GM21390 (cell line): Measurements from ENCODE around the gene APOBEC2.
"Not testable (repeated sequence)": the region's sequence is repeated elsewhere in the genome, so short reads cannot be mapped to it uniquely, and the experiment has no call there.

Source experiments
- ATAC-seq: cut with Tn5 transposase; IDR thresholded peaks from one replicate; pipeline ENCODE4 v1.9.1; 2021; ENCODE audit not compliant: unreplicated experiment

Gene APOBEC2

DNA sequence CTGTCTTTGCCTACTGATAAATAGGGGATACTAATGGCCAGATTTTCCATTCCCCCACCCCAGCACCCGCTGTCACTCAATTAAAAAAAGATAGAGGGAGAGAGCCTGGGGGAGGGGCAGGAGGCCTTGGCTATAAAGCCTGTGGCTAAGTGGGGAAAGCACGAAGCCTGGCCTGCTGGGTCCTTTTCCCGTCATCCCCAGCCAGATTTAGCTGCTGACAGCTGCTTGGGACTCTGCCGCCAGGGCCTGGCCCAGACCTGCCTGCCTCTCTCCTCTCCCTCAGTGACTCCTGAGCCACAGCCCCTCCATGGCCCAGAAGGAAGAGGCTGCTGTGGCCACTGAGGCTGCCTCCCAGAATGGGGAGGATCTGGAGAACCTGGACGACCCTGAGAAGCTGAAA is at the start of gene APOBEC2:
Gene APOBEC2, plus strand, starts transcription at position 162 of the 400 bp plus-strand sequence. Its CDS starts 146 bp downstream, at position 308.
- ATAC-seq = no peak

DNA sequence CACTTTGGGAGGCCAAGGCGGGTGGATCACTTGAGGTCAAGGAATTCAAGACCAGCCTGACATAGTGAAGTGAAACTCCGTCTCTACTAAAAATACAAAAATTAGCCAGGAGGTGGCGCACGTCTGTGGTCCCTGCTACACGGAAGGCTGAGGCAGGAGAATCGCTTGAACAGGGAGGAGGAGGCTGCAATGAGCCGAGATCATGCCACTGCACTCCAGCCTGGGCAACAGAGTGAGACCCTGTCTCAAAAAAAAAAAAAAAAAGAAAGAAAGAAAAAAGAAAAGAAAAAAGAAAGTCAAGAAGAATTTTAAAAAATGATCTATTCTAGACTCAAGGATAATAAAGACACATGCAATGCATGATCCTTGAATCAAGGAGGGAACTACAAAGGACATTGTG is 46.8 kb upstream of the APOBEC2 start:
- not testable (repeated sequence) for ATAC-seq

DNA sequence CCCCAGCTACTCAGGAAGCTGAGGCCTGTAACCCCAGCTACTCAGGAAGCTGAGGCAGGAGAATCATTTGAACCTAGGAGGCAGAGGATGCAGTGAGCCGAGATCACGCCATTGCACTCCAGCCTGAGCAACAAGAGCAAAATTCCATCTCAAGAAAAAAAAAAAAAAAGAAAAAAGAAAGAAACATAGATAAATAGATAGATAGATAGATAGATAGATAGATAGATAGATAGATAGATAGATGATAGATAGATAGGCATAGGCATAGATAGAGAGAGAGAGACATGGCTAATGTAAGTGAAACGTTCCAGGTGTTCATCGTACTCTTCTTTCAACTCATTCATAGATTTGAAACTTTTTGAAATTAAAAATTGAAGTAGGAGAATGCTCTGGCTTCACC is 46.0 kb upstream of the APOBEC2 start:
- ATAC-seq = not testable (repeated sequence)

DNA sequence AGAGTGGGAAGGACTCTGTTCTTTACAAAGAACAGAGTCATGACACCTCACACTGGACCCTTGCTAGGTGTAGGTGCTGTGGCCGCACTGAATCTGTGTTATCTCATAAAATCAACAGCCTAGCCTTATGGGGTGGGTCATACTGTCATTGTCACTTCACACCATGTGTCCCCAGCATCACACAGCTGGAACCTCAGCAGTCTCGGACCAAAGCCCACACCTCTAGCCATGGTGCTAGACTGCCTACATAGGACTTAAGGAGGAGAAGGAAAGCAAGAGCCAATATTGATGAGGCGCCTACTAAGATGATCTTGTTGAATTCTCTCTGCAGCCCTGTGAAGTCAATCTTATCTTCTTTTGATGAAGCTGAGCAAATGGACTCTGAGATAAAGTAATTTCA is 45.0 kb upstream of the APOBEC2 start:
- no peak for ATAC-seq

DNA sequence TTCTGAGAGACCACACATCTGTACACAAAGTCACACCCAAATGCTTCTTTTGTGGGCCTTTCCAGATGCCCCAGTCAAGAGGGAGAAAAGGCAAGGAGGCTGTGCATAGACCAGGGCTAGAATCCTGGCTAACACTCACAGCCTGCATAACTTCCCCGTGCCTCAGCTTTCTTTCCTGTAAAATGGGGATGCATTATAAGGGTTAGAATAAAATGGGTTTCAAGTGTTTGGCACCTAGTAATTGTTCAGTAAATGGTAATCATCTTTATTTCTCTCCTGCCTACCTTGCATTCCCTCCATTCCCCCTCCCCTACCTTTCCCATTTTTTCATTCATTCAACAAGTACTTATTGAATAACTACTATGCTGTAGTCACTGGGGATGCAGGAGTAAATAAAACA is 43.3 kb upstream of the APOBEC2 start:
- ATAC-seq = no peak

DNA sequence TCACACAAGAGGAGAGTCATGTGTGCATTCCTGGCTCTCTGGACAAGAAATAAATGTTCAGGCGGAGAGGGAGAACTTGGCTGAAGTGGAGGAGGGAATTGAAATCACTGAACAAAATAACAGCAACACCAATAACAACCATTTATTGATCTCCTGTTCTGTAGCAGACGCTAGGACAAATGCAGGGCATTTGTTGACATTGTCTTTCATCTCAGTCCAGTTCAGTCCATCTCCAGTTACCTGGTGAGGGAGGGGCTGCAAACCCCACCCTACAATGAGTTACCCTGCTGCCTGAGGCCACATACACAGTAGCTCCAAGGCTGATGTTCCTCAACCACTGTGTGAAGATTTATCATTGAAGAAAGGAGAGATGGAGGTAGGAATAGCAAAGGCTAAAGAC is 41.3 kb upstream of the APOBEC2 start:
- no peak for ATAC-seq

DNA sequence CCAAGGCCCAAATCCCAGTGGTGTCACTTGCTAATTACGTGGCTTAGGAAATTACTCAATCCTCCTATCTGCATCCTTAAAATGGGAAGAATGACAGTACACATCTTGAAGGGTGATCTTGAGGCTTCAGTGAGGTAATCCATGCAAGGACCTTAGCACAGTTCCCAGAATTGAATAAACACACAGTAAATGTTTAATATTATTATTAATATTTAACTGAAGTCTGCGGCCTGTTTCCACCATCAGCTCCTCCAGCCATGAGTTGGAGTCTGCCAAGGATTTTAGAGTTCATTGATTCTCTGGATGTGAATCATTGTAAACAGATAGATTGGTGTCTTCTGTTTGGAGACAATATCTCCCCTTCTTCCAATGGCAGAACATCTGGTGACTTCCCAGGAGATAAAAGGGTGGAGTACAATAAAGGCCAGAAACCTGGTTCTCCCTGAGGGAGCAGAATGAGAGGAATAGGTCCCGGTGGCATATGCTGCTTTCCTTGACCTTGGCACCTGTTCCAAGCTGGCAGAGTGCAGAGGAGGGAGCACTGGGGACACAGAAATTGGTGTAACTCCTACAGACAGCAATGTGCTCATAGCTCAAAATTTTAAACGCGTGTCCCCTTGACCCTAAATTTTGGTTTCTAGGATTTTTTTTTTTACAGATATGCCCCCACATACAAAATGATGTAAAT is 39.4 kb upstream of the APOBEC2 start:
- ATAC-seq = no peak

DNA sequence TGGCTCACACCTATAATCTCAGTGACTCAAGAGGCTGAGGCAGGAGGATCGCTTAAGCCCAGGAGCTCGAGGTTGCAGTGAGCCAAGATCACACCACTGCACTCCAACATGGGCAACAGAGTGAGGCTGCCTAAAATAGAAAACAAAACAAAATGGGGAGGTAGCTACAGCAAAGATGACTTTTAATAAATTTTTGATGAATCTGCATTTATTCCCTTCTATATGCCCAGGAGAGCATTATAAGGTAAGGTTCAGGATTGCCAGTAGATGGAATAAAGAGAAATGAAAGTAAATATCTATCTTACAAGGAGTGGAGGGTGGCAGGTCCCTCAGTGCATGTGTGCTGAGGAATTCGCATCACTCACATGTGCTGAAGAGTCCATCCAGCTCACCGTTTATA is 38.2 kb upstream of the APOBEC2 start:
- no peak for ATAC-seq

DNA sequence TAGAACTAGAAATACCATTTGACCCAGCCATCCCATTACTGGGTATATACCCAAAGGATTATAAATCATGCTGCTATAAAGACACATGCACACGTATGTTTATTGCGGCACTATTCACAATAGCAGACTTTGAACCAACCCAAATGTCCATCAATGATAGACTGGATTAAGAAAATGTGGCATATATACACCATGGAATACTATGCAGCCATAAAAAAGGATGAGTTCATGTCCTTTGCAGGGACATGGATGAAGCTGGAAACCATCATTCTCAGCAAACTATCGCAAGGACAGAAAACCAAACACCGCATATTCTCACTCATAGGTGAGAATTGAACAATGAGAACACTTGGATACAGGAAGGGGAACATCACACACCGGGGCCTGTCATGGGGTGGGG is 37.1 kb upstream of the APOBEC2 start:
- ATAC-seq = not testable (repeated sequence)

DNA sequence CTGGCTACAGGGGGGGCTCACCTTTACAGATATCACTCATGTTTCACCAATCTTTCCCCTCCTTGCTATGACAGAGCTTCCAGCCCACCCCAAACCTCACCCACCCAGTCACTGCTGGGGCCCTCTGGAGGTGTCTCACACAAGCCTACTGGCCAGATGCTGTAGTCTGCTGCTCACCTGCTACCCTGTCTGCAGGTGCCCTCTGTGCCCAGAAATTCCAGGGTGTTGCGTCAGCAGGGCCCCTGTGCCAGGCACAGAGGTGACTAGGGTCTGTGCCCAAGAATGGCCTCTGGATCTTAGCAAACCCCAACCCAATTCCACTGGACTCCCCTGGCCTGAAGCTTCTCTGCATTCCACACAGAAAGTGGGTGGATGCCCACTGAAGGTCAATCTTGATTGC is 35.3 kb upstream of the APOBEC2 start:
- ATAC-seq = no peak

DNA sequence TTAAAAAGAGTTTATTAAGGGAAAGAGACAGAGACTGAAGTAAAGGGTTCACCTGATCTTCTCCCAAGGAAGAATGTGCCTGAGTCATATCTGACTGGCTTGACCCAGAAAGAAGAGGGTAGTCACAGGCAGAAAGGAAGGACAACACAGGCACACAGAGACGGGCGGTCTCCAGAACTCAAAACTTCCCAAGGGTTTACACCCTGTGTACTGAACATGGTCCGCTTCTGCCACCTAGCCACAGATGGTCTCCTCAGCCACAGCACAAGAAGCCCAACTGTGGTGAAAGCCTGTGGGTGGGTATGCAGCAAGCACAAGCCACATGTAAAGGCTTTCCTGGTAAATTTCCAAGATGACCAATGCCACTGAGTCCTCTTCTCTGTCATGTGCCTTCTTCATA is 31.2 kb upstream of the APOBEC2 start:
- ATAC-seq = no peak

DNA sequence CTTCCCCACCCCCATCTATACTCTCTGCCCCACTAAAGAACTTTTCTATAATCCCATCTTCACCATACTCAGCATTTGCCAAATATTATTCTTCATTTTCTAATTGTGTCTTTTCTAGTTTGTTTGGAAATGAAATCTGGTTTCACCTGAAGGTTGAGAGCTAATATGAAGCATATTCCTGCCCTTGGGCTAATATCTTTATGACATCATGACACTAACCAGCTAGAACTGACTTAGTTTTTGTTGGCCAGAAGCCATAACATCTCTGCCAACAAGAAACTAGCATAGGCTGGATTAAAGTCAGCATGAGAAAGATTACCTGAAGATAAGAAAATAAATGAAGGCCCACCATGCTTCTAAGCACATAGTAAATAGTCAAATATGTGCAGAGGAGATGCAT is 30.7 kb upstream of the APOBEC2 start:
- no peak for ATAC-seq

DNA sequence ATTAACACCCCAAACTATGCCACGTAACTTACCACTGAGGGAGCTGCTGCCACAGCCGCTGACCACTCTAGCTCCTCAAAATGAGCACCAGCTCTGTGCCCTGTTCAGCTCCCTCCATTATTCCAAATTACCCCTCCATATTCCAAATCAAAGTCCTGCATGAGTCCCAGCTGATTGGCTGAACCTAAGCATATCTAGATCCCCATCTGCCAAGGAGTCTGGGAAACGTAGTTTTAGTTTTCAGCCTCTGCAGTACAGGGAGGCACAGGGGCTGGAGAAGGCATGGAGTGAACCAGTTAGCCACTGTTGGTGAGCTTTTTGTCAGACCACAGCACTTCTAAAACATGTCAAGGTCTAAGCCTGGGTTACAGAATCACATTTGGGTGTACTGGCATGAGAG is 29.9 kb upstream of the APOBEC2 start:
- no peak for ATAC-seq

DNA sequence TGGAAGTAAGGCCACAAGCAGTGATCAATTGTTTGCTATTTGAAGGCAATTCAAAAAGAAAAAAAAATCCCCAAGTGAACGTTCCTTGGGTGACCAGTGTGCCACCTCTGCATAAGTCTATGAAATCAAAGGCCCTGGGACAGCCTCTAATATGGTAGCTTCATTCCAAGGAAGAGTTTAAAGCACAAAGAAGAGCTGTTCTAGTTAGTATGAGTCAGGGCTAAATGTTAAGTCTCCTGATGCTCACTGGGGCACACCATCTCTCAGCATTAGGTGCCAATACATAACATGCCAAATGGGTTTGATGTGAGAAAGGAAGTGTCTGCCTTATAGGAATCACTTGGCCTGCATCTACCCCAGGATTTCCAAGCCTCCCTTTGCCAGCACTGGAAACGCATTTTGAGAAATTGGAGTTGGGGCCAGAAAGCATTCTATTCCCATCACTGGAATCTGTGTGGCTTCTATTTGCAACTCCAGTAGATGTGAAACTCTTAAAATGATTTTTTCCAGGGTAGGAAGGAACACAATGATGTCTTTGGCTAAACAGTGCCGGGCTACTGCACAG is 27.0 kb upstream of the APOBEC2 start:
- ATAC-seq = no peak

DNA sequence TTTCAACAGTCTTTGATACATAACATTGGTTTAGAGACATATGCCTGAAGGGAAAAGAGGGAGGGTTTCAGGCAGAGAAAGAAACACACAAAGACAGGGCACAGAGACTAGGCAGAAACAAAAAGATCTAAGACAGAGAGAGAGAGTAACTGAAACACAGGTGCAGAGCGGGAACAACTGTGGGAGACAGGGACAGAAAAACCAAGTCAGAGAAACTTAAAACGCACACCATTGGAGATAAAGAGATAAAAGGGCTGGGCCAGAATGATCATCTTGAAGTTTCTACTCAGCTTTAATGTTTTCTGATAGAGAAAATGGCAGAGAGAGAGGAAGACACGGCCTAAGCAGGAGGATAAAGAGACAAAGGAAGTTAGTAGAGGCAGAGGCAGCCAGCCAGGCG is 25.8 kb upstream of the APOBEC2 start:
- ATAC-seq = no peak

DNA sequence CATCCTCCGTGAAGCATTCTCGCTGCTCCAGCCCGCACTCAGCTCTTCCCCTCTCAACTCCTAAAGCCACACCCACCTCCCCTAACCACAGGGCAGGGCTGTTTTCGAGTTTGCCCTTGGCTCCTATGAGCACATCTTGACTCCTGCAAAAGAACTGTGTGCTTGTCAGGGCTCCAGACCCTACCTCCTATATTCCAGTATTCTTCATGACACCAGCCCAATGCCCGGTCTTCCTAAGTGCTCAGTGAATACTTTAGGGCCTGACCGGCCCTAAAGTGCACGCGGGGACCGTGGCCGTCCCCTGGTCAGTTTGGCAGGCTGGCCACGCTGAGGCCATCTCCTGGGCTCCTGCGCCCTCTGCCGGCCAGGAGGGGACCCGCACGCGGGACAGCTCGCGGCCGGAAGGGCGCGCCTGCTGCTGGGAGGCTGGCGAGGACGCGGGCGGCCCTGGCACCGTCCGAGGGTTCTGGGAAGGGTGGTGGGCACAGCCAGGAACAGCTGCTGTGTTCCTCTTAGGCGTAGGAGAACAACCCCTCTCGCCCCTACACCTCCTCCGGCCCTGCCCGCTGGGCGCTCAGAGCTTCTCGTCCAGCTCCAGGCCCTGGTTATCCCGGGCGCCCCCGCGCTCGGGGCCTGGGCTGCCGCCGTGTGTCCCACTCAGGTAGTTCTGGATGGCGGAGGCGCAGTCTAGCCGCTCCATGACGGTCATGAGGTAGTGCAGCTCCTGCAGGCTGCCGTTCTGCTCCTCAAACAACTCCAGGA is 25.0 kb upstream of the APOBEC2 start:
- peak; percentile 90 for ATAC-seq

DNA sequence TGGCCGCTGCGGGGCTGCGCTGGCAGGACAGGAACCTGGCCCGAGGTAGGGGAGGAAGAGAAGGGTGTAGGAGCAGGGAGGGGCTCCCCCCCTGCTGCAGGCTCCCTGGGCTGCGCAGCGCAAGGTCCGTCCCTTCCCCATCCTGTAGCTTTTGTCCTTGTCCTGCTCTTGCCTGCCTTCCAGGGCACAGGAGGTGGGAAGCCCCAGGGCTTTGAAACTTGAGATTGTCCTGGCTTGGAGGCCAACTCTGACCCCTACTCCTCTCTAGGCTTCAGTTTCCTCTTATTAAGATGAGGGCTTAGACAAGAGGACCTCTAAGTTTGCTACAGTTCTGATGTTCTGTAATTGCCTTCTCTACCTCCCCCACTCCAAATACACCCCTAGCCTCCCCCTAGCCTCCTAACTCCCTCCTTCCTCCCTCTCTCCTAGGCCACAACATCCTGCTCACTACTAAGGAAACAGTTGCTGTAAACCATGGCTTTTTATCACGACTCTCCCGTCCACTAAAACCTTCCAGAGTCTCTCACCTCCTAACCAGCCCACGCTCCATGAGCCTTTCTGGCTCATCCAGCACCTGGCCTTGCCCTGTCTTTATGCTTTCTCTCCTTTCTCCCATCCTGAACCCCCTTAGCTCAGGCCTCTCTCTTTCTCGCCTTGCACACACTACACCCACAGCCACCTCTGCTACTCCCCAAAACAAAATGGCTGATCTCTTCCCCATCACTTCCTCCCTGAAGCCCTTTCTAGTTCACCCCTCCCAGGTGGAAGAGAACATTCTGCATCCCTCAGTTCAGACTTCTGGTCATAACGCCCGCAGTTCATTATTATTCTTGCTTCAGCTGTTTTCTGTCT is 24.2 kb upstream of the APOBEC2 start:
- ATAC-seq = no peak

DNA sequence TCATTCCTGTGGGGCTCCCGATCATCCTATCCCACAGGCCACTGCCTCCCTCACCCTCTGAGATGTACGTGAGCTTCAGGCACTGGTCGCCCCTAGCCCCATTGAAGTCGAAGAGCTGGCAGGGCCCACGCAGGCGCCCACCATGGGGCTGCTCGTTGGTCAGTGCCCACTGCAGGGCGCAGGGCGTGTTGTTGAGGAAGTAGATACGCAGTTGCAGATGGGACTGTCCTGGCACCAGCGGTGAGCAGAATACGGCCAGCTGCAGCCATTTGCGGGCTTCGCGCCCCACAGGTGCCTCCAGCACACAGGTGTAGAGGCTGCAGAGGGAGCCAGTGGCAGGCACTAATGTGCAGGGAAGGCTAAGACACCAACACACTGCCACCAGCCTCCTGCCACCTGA is 20.2 kb upstream of the APOBEC2 start:
- ATAC-seq = no peak

DNA sequence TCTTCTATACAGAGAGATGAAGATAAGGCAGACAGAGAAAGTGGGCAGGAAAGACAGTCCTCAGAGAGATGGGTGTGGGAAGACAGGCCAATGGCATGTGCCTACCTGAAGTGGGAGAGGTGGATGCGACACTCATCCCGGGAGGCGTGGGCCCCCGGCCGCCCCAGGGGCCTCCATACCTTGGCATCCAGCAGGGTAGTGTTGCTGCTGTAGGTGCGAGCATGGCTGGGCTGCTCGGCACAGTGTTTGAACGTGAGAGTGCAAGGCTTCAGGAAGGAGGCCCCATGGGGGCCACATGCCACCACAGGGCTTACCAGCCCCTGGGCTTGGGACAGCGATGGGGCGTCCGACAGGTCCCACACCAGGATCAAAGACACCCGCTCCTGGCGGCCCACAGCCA is 19.2 kb upstream of the APOBEC2 start:
- ATAC-seq = no peak

DNA sequence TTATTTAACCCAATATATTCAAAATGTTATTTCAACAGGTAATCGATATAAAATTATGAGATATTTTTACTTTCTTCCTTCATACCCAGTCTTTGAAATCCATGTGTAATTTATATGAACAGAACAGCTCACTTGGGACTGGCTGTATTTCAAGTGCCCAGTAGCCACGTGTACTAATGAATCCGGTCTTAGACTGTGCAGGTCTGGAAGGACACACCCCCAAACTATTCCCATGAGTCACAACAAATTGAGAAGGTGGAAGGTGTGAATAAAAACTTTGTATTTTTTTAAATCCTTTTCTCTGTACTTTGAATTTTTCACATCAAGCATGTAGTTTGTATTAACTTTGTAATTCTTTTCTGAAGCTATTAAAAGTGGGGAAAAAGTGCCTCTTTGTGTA is 16.8 kb upstream of the APOBEC2 start:
- no peak for ATAC-seq

DNA sequence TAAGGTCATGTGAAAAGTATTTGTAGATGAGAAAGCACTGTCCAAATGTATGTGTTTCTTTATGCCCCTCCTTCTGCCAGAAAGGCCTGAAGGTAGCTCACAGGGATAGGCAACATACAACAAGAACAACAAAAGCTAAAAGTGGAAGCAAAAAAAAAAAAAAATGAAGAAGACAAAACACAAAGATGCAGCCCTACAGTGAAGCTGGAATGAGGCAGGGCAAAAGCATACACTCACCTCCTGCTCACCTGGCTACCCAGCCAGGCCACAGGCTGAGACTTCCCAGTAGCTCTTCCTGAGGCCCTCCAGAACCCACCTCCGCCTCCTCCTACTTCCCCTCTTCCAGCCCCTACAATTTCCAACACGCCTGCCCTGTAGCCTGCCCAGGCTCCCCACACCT is 16.4 kb upstream of the APOBEC2 start:
- no peak for ATAC-seq
